Measurements from ENCODE around the gene XDH.
A peak's percentile ranks its signal among the peaks of the same experiment; 100 is the strongest.

The XDH gene

DNA sequence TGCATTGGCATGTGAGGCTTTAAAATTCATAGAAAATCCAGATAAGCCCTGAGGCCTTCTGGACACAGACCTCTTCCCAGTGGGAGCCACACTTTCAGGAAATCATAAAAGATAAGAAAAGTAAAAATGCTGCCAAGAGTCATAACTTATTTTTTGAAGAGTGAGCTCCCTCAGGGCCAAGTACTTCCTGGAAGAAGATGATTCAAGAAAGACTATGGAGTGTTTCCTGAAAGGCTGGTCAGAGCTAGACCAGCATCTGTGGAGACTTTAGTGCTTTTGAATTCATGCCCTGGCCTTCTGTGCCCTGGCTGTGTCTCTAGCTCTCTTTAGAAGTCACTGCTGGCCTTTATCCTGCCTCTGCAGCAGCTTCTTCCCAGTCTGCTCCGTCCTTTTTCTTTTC lies 6.4 kb upstream of the XDH start:
- ATAC-seq (replicated peaks; ENCODE audit: extremely low read depth, poor library complexity, severe bottlenecking) (no peak), DNase-seq (ENCODE audit: low spot score in 2 of 2) (no peak)
- Mint-ChIP-seq H3K9me3 (peaks cover 10% of the 10 kb centered on the region), H3K36me3 (ENCODE audit: insufficient read depth) (no peaks in the 10 kb centered on the region), H3K27ac (ENCODE audit: low read depth) (no peak overlapping the region), H3K4me1 (peaks cover 8% of the 10 kb centered on the region), H3K4me3 (no peak overlapping the region), H3K27me3 (peaks cover 17% of the 10 kb centered on the region)

DNA sequence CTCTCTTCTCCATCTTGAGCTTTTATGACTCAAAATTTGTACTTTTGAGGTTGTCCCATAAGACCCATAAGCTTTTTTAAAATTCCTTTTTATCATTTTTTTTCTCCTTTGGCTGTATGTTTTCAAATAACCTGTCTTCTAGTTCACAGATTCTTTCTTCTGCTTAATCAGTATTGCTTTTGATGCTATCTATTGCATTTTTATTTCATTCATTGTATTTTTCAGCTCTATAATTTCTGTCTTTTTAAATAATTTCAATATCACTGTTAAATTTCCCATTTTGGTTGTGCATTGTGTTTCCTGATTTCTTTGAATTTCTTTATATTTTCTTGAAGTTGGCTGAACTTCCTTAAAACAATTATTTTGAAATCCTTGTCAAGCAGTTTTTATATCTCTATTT lies 4.8 kb upstream of the XDH start:
- no peak overlapping the region for H3K4me3 Mint-ChIP-seq
- peaks cover 7% of the 10 kb centered on the region for H3K27me3 Mint-ChIP-seq
- H3K9me3 Mint-ChIP-seq: peaks cover 10% of the 10 kb centered on the region
- no peaks in the 10 kb centered on the region for H3K36me3 Mint-ChIP-seq (ENCODE audit: insufficient read depth)
- ATAC-seq (replicated peaks; ENCODE audit: extremely low read depth, poor library complexity, severe bottlenecking): no peak
- DNase-seq (ENCODE audit: low spot score in 2 of 2): no peak
- no peak overlapping the region for H3K27ac Mint-ChIP-seq (ENCODE audit: low read depth)
- H3K4me1 Mint-ChIP-seq: peaks cover 10% of the 10 kb centered on the region

GRCh38 chr2:31415421-31415820 lies 879 bp upstream of the XDH start:
- Mint-ChIP-seq H3K27ac (ENCODE audit: low read depth) (no peak overlapping the region), H3K9me3 (peaks cover 10% of the 10 kb centered on the region), H3K27me3 (no peaks in the 10 kb centered on the region), H3K4me1 (peaks cover 14% of the 10 kb centered on the region), H3K36me3 (ENCODE audit: insufficient read depth) (no peaks in the 10 kb centered on the region), H3K4me3 (peak overlapping the region; percentile 75)
- DNase-seq (ENCODE audit: low spot score in 2 of 2) (no peak), ATAC-seq (replicated peaks; ENCODE audit: extremely low read depth, poor library complexity, severe bottlenecking) (no peak)

DNA sequence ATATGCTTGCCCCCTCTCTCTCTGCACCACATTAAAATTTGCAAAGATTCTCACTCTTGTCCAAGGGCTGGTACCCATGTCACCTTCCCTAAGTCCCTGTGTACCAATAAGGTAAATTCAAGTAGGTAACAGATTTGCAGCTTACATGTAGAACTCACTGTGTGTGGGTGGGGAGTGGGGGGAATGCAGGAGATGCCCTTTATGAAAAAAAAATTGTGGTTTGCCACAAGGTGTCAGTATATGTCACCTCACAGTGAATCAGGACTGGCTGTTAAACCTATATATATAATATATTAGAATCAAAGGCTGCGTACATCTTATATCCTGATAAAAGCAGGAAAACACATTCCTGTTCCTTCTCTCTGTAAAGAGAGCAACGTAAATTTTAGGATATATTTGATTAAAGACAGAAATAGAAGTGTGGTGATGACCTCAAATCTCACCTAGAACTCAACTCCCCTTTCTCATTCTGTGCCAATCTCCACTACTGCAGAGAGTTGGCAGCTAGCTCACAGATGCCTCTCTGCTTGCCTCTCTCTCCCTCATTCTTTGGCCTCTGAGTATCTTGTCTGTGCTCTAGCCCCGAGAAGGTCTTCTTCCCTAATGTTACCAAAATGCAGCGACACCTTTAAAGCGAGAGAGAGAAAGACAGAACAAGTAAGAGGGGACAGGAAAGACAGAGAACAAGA lies 536 bp downstream of the XDH start:
- ATAC-seq (replicated peaks; ENCODE audit: extremely low read depth, poor library complexity, severe bottlenecking) (peak; percentile 40), DNase-seq (ENCODE audit: low spot score in 2 of 2) (no peak)
- Mint-ChIP-seq H3K9me3 (peaks cover 5% of the 10 kb centered on the region), H3K27me3 (peaks cover under 1% of the 10 kb centered on the region), H3K36me3 (ENCODE audit: insufficient read depth) (no peaks in the 10 kb centered on the region), H3K4me1 (peaks cover 14% of the 10 kb centered on the region), H3K27ac (ENCODE audit: low read depth) (no peak overlapping the region), H3K4me3 (no peak overlapping the region)

DNA sequence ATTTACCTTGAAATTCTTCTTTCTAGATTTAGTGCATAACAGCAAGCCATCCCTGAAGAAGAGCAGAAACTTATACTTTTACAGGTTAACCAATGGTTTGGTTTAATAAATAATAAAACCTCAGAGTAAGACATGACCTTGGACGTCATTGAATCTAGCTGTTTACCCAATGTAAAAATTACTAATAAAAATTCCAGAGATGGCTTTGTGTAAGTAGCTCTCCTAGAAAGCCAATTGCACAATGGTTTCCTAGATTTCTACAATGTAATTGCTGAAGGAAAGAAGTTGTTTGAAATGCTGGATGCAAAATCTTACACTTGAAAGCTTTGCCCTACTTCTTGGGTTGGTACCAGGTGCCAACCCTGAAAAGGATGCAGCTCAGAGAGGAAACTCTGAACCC lies 1.5 kb downstream of the XDH start:
- DNase-seq (ENCODE audit: low spot score in 2 of 2) (no peak), ATAC-seq (replicated peaks; ENCODE audit: extremely low read depth, poor library complexity, severe bottlenecking) (no peak)
- H3K36me3 Mint-ChIP-seq (ENCODE audit: insufficient read depth): no peaks in the 10 kb centered on the region
- no peak overlapping the region for H3K27ac Mint-ChIP-seq (ENCODE audit: low read depth)
- no peaks in the 10 kb centered on the region for H3K9me3 Mint-ChIP-seq
- H3K27me3 Mint-ChIP-seq: peaks cover 10% of the 10 kb centered on the region
- no peak overlapping the region for H3K4me3 Mint-ChIP-seq
- H3K4me1 Mint-ChIP-seq: peaks cover 14% of the 10 kb centered on the region

DNA sequence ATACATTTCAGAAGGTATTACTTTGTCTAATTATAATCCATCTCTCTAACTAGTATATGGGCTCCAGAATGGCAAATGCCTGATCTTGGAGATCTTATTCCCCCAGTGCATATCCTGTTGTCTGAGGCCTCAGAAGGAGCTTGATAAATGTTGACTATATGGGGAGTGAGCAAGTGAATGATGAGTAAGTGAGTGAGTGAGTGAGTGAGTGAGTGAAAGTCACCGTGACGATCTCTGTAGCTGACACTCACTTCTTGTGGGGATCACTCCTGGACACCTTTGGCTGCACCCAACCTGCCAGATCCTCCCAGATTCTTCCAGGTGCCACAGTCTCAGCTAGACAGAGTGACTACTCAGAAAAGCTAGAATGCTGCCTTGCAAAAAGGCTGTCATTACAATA lies 2.8 kb downstream of the XDH start:
- no peaks in the 10 kb centered on the region for H3K36me3 Mint-ChIP-seq (ENCODE audit: insufficient read depth)
- no peak overlapping the region for H3K27ac Mint-ChIP-seq (ENCODE audit: low read depth)
- ATAC-seq (replicated peaks; ENCODE audit: extremely low read depth, poor library complexity, severe bottlenecking) (no peak), DNase-seq (ENCODE audit: low spot score in 2 of 2) (no peak)
- H3K4me1 Mint-ChIP-seq: peaks cover 12% of the 10 kb centered on the region
- no peak overlapping the region for H3K4me3 Mint-ChIP-seq
- peaks cover 23% of the 10 kb centered on the region for H3K27me3 Mint-ChIP-seq
- H3K9me3 Mint-ChIP-seq: no peaks in the 10 kb centered on the region

- H3K27ac Mint-ChIP-seq (ENCODE audit: low read depth): no peak overlapping the region
- DNase-seq (ENCODE audit: low spot score in 2 of 2): no peak
Measured at GRCh38 chr2:31406593-31407385, 7.8 kb downstream of the XDH start.

GRCh38 chr2:31404827-31405226 lies 9.7 kb downstream of the XDH start:
- no peaks in the 10 kb centered on the region for H3K36me3 Mint-ChIP-seq (ENCODE audit: insufficient read depth)
- H3K27me3 Mint-ChIP-seq: peaks cover 40% of the 10 kb centered on the region

More at GRCh38 chr2:31406593-31407385, 7.8 kb downstream of the XDH start:
- Mint-ChIP-seq H3K27me3 (peaks cover 30% of the 10 kb centered on the region), H3K9me3 (no peaks in the 10 kb centered on the region), H3K4me1 (no peaks in the 10 kb centered on the region), H3K4me3 (no peak overlapping the region), H3K36me3 (ENCODE audit: insufficient read depth) (no peaks in the 10 kb centered on the region)
- no peak for ATAC-seq (replicated peaks; ENCODE audit: extremely low read depth, poor library complexity, severe bottlenecking)

DNA sequence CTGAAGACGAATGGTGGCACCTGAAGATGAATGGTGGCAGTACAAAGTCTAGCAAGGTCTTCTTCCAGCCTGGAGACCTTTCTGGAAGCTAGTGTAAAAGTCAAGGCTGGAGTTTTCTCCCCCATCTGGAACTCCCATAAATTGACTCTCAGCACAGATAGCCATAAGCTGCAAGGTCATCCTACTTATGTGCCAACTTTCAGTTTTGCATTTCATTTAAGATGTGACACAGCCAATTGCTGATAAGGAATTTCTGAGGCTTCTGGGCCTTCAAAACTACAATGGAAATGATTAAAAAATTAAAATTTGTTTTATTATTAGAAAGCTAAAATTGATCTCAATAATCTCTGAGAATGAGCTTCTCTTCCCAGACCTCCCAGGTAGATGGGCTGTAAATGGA lies 10.2 kb downstream of the XDH start:
- Mint-ChIP-seq H3K9me3 (no peaks in the 10 kb centered on the region), H3K4me1 (no peaks in the 10 kb centered on the region), H3K36me3 (ENCODE audit: insufficient read depth) (no peaks in the 10 kb centered on the region), H3K27ac (ENCODE audit: low read depth) (no peak overlapping the region), H3K27me3 (peaks cover 45% of the 10 kb centered on the region), H3K4me3 (no peak overlapping the region)
- no peak for DNase-seq (ENCODE audit: low spot score in 2 of 2)
- ATAC-seq (replicated peaks; ENCODE audit: extremely low read depth, poor library complexity, severe bottlenecking): no peak

More at GRCh38 chr2:31404827-31405226, 9.7 kb downstream of the XDH start:
- Mint-ChIP-seq H3K9me3 (no peaks in the 10 kb centered on the region), H3K4me3 (no peak overlapping the region), H3K27ac (ENCODE audit: low read depth) (no peak overlapping the region), H3K4me1 (no peaks in the 10 kb centered on the region)
- ATAC-seq (replicated peaks; ENCODE audit: extremely low read depth, poor library complexity, severe bottlenecking) (no peak), DNase-seq (ENCODE audit: low spot score in 2 of 2) (no peak)

DNA sequence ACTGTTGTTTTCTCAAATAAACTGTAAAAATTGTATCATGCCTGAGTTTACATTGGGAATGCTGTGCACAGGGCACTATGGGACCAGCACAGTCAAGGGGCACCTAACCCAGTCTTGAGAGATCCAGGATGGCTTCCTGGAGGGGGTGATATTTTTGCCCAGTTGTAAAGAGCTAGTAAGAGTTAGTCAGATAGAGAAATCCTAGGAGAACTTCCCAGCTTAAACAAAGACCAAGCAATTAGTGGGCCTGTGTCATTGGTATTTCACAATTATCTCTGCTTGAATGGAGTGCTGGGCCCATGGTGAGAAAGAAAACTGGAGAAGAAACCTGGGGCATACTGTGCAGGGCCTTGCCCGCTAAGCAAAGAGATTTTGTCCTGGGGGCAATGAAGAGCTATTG lies 12.2 kb downstream of the XDH start:
- Mint-ChIP-seq H3K4me1 (no peaks in the 10 kb centered on the region), H3K27me3 (peaks cover 29% of the 10 kb centered on the region), H3K27ac (ENCODE audit: low read depth) (no peak overlapping the region), H3K4me3 (no peak overlapping the region), H3K36me3 (ENCODE audit: insufficient read depth) (no peaks in the 10 kb centered on the region), H3K9me3 (no peaks in the 10 kb centered on the region)
- DNase-seq (ENCODE audit: low spot score in 2 of 2): no peak
- ATAC-seq (replicated peaks; ENCODE audit: extremely low read depth, poor library complexity, severe bottlenecking): no peak

DNA sequence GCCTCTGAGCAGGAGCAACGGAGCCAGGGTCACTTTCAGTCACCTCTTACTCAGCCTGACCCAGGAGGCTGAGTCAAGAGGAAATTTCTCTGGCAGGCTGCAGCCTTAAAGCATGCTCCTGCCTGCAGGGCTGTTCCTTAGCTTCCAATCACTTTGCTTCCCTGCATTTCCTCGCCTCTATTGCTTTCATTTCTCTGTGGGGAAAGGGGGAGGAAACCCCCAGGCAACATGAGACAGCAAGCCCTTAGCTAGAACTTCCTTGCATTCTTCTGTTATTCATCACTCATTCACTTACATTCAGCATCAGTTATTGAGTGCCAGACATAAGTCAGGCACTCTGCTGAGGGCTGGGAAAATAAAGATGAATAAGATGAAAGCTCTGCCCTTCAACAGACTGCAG lies 13.0 kb downstream of the XDH start:
- Mint-ChIP-seq H3K4me1 (no peaks in the 10 kb centered on the region), H3K4me3 (no peak overlapping the region), H3K9me3 (no peaks in the 10 kb centered on the region), H3K27me3 (peaks cover 21% of the 10 kb centered on the region), H3K27ac (ENCODE audit: low read depth) (no peak overlapping the region), H3K36me3 (ENCODE audit: insufficient read depth) (no peaks in the 10 kb centered on the region)
- ATAC-seq (replicated peaks; ENCODE audit: extremely low read depth, poor library complexity, severe bottlenecking) (no peak), DNase-seq (ENCODE audit: low spot score in 2 of 2) (no peak)

DNA sequence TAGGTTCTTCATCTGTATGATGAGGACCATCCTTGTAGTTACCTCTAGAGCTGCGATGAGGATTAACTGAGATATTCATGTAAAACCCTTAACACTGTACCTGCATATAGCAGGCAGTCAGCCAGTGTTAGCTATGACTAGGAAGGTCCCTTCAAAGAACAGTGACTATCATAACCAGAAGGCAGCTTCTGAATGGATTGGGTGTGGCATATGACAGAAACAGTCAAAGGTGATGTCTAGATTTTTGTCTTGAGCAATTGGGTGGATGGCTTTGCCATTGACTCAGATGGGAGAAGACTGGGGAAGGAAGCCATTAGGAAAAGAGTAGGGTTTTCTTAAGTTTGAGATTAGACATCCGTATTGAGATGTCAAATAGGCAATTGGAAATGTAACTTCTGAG lies 15.7 kb downstream of the XDH start:
- ATAC-seq (replicated peaks; ENCODE audit: extremely low read depth, poor library complexity, severe bottlenecking): no peak
- Mint-ChIP-seq H3K36me3 (ENCODE audit: insufficient read depth) (no peaks in the 10 kb centered on the region), H3K27me3 (peaks cover 38% of the 10 kb centered on the region), H3K4me1 (no peaks in the 10 kb centered on the region), H3K27ac (ENCODE audit: low read depth) (no peak overlapping the region), H3K4me3 (no peak overlapping the region), H3K9me3 (no peaks in the 10 kb centered on the region)
- no peak for DNase-seq (ENCODE audit: low spot score in 2 of 2)

GRCh38 chr2:31397094-31397493 lies 17.4 kb downstream of the XDH start:
- H3K9me3 Mint-ChIP-seq: no peaks in the 10 kb centered on the region
- no peak overlapping the region for H3K4me3 Mint-ChIP-seq
- ATAC-seq (replicated peaks; ENCODE audit: extremely low read depth, poor library complexity, severe bottlenecking): no peak
- peaks cover 48% of the 10 kb centered on the region for H3K27me3 Mint-ChIP-seq
- no peaks in the 10 kb centered on the region for H3K4me1 Mint-ChIP-seq
- H3K27ac Mint-ChIP-seq (ENCODE audit: low read depth): no peak overlapping the region
- no peaks in the 10 kb centered on the region for H3K36me3 Mint-ChIP-seq (ENCODE audit: insufficient read depth)
- DNase-seq (ENCODE audit: low spot score in 2 of 2): no peak
